HG02852 (cell line): Measurements from ENCODE around the gene UBE2F.

Experiments used
- ATAC-seq: cut with Tn5 transposase; IDR thresholded peaks from one replicate; pipeline ENCODE4 v1.9.1; 2021; ENCODE audit warnings: mild to moderate bottlenecking, moderate library complexity; ENCODE audit not compliant: unreplicated experiment

UBE2F gene

GRCh38 chr2:238069021-238069709 is 102.4 kb downstream of the UBE2F start:
- no peak for ATAC-seq

- ATAC-seq = no peak
Measured at GRCh38 chr2:238069877-238070276, 103.1 kb downstream of the UBE2F start.

DNA sequence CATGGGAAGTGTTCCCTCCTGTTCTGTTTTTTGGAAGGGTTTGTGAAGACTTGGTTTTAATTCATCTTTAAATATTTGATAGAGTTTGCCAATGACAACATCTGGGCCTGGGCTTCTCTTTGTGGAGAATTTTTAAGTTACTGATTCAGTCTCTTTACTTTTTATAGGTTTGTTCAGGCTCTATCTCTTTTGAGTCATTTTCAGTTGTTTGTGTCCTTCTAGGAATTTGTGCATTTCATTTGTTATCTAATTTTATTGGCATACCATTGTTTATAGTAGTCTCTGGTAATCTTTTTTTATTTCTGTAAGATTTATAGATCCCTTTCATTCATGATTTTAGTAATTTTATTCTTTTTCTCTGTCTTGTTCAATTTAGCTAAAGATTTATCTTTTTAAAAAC is 108.6 kb downstream of the UBE2F start:
- ATAC-seq = no peak

- ATAC-seq = no peak
Measured at GRCh38 chr2:238077292-238077691, 110.5 kb downstream of the UBE2F start.

DNA sequence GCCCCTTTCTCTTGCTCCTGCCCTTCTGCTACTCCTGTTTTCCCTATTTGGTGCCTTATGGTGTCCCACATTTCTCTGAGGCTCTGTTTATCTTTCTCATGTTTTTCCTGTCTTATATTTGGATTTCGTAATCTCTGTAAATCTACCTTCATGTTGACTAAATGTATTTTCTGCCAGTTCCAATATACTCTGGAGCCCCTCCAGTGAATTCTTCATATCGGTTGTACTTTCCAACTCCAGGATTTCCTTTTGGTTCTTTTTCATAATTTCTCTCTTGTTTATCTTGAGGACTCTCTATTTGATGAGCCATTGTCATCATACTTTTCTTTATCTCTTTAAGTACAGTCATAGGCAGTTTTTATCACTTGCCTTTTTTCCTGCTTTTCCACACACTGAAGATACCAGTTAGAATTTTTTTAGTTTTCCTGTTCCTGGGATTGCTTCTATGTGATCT is 113.1 kb downstream of the UBE2F start:
- no peak for ATAC-seq

- no peak for ATAC-seq
Measured at GRCh38 chr2:238080518-238080917, 113.7 kb downstream of the UBE2F start.

- no peak for ATAC-seq
Measured at GRCh38 chr2:238081150-238081549, 114.3 kb downstream of the UBE2F start.

DNA sequence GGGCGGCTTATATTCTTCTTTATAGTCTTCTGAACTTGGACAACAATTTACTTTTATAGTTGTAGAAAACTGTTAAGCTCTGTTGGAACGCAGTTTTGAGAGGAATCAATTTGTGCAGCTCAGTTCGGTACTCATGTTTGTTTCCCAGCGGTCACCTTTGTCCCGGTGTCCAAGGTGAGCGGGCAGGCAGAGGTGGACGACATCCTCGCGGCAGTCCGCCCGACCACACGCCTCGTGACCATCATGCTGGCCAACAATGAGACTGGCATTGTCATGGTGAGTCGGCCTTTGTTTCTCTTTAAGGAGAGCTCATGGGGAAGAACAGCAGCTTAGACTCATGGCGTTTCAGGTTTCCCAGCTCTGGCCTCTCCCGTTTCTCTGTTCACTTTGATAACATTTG is 114.7 kb downstream of the UBE2F start:
- ATAC-seq = no peak

- no peak for ATAC-seq
Measured at GRCh38 chr2:238082151-238082550, 115.3 kb downstream of the UBE2F start.

DNA sequence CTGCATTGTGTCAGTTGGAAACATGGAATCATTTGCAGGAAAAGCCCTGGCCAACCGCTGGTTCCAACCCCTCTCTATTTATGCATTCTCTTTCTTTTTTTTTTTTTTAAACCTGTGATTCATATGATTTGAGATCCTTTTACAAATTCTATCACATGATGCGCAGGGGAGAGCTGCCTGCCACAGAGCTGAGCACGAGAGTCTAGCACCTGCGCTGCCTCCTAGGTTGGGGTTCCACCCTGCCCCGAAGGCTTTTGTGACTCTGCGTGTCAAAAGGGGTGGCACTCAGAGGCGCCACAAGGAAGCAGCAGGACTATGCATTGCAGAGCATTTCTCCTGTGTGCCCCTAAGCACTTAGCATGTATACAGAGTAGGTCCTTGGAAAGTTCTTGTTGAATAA is 116.0 kb downstream of the UBE2F start:
- ATAC-seq = no peak

DNA sequence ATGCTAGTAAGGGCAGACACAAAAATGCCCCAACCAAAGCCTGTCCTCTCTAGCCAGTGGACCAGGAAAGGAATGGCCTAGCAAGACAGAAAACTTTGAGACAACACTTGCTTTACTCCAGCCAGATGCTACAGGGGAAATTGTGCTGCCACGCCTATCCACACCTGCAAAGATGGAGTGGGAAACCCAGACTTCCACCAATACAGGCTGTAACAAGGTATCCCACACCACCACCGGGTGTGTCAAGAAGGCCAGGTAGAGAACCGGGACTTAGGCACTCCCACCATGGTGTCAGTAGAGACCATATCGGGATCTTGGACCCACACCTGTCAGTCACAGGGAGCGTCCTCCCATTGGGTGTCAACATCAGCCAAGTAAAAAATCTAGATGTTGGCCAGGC is 117.1 kb downstream of the UBE2F start:
- no peak for ATAC-seq

GRCh38 chr2:238084761-238085160 is 117.9 kb downstream of the UBE2F start:
- no peak for ATAC-seq

- ATAC-seq = no peak
Measured at GRCh38 chr2:238085899-238086298, 119.1 kb downstream of the UBE2F start.

- ATAC-seq = no peak
Measured at GRCh38 chr2:238087211-238087610, 120.4 kb downstream of the UBE2F start.

- no peak for ATAC-seq
Measured at GRCh38 chr2:238090887-238091286, 124.1 kb downstream of the UBE2F start.

DNA sequence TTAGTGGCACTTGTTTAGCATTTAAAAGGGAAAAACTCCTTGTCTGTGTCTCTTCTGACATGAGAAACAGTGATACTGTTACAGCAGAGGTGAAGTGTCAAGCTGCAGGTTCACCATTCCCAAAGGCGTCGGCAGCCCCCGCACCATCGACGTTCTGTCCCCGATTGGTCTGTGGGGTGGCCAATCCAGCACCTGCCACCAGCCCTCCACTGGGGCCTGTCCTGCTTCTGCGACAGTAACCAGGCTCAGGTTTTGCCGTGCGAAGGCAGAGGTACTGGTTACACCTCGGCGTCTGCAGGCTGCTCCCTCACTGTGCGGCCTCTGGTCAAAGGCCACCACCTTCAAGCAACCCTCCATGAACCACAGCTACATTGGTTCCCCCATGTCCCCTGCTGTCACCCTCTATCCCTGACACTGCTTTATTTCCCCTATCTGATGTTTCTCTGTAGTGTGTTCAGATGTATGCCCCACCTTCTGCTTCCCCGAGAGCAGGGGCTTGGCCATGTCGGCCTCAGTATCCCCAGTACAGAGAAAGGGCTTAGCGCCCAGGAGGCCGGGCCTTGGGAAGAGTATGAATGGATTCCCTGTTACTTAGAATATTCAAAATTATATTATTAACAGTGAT is 124.7 kb downstream of the UBE2F start:
- ATAC-seq = no peak
